Cardiac muscle cell (in vitro differentiated cells and primary cell): ENCODE measurements around the gene DDX6. TPM values are rescaled to one million over a fixed set of nuclear protein-coding genes. Genes with fewer than 3 reads are reported as not detected.
"Not testable (repeated sequence)": the region's sequence is repeated elsewhere in the genome, so short reads cannot be mapped to it uniquely, and the experiment has no call there.

Experiments used
- DNase-seq, 2 donors: peaks; one replicate each; pipeline versions ENCODE4 v3.0.0 to v3.0.0-alpha.2; 2010 to 2017; ENCODE audit warnings: low read depth in 1 of 2, low spot score in 1 of 2
- H3K27ac ChIP-seq: fragments of 200-600 bp; sonication (generic); 2 replicates; pipeline ENCODE4 v1.5.1; 2016
- H3K27me3 ChIP-seq: fragments of 200-600 bp; sonication (generic); 2 replicates; pipeline ENCODE4 v1.6.0; 2016; ENCODE audit warnings: control low read depth
- H3K36me3 ChIP-seq: fragments of 200-600 bp; sonication (generic); 2 replicates; pipeline ENCODE4 v1.5.1; 2016; ENCODE audit warnings: control low read depth
- H3K4me1 ChIP-seq: fragments of 200-600 bp; sonication (generic); 2 replicates; pipeline ENCODE4 v1.8.1; 2017; ENCODE audit warnings: low read depth, mild to moderate bottlenecking, mixed run types
- H3K4me3 ChIP-seq: fragments of 200-600 bp; sonication (generic); 2 replicates; pipeline ENCODE4 v1.5.1; 2016; ENCODE audit warnings: mild to moderate bottlenecking
- H3K9me3 ChIP-seq: fragments of 200-600 bp; sonication (generic); 2 replicates; pipeline ENCODE4 v1.5.1; 2017; ENCODE audit warnings: low read depth, mild to moderate bottlenecking, control low read depth
- polyA plus RNA-seq: library from polyadenylated mRNA; unstranded; fragments of >200 nt; fragmentation: Nextera tagmentation; extraction: Ambion mirVana; gene quantifications from 2 replicates; pipeline ENCODE4 v1.2.1, GENCODE V29; 2016
- total RNA-seq: library from RNA; depleted of rRNA; stranded (reverse); fragments of >200 nt; gene quantifications from 2 replicates; pipeline ENCODE4 v1.2.3, GENCODE V29; 2016
- TF ChIP-seq, protein P1 (sequence below): IDR thresholded peaks from 2 replicates; pipeline ENCODE4 v1.5.1; 2012; ENCODE audit warnings: low read depth, mild to moderate bottlenecking, low read length

Gene DDX6
- total and polyA plus RNA-seq, 2 experiments from 2014 or later = 27.4 to 113 TPM

DNA sequence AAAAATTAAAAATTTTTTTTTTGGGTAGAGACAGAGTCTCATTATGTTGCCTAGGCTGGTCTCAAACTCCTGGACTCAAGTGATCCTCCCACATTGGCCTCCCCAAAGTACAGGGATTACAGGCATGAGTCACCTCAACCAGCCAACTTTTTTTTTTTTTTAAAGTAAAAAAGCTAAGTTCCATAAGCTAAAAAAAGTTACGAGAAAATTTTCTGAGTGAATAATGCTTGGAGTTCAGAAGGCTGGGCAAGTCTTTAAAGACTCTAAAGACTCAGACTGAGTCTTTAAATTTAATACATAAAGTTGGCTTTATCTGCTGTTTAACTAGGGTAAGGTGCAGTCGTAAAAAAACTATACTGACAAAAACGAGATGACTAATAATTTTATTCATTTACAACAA is 5.6 kb downstream of the DDX6 start:
- Histone ChIP-seq H3K9me3 (no peaks in the 10 kb centered on the region), H3K4me1 (peaks cover 5% of the 10 kb centered on the region), H3K27ac (no peak overlapping the region), H3K27me3 (no peaks in the 10 kb centered on the region), H3K4me3 (no peak overlapping the region), H3K36me3 (peaks cover 32% of the 10 kb centered on the region)
- TF ChIP-seq, protein P1, sequence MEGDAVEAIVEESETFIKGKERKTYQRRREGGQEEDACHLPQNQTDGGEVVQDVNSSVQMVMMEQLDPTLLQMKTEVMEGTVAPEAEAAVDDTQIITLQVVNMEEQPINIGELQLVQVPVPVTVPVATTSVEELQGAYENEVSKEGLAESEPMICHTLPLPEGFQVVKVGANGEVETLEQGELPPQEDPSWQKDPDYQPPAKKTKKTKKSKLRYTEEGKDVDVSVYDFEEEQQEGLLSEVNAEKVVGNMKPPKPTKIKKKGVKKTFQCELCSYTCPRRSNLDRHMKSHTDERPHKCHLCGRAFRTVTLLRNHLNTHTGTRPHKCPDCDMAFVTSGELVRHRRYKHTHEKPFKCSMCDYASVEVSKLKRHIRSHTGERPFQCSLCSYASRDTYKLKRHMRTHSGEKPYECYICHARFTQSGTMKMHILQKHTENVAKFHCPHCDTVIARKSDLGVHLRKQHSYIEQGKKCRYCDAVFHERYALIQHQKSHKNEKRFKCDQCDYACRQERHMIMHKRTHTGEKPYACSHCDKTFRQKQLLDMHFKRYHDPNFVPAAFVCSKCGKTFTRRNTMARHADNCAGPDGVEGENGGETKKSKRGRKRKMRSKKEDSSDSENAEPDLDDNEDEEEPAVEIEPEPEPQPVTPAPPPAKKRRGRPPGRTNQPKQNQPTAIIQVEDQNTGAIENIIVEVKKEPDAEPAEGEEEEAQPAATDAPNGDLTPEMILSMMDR = no peak
- peak in 1 of 2 donors; percentile 33 for DNase-seq

DNA sequence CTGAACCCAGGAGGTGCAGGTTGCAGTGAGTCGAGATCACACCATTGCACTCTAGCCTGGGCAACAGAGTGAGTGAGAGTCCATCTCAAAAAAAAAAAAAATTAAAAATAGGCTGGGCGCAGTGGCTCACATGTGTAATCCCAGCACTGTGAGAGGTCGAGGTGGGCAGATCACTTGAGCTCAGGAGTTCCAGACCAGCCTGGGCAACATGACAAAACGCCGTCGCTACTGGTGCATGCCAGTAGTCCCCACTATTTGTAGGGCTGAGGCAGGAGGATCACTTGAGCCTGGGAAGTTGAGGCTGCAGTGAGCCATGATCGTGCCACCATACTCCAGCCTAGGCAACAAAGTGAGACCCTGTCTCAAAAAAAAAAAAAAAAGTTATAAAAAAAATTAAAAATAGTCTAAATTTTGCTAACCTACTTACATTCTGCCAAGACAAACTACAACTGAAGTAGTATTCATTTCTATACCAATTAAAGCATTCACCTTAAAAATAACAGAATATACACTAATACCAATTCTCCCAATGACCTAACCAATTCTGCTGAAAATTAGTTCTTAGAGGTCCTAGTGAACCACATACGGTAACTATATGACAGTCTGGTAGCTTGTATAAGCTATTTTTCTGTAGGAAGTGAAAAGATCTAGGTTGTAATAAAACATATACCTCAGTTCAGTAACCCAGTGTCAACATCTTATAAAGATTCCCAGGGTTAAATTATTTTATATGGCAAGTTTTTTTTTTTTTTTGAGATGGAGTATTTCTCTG is 7.1 kb downstream of the DDX6 start:
- TF ChIP-seq, protein P1 = no peak
- Histone ChIP-seq H3K9me3 (no peaks in the 10 kb centered on the region), H3K36me3 (peaks cover 43% of the 10 kb centered on the region), H3K27ac (no peak overlapping the region), H3K27me3 (no peaks in the 10 kb centered on the region), H3K4me1 (peaks cover 5% of the 10 kb centered on the region), H3K4me3 (no peak overlapping the region)
- no peak for DNase-seq

DNA sequence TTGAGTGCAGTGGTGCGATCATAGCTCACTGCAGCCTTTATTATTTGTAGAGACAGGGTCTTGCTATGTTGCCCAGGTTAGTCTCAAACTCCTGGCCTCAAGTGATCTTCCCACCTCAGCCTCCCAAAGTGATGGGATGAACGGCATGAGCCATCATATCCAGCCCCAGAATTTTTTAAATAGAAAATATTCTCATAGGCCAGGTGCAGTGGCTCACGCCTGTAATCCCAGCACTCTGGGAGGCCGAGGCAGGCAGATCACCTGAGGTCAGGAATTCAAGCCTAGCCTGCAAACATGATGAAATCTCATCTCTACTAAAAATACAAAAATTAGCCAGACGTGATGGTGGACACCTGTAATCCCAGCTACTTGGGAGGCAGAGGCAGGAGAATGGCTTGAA is 7.6 kb downstream of the DDX6 start:
- not testable (repeated sequence) for DNase-seq, H3K4me3 ChIP-seq, H3K9me3 ChIP-seq, H3K27me3 ChIP-seq, H3K27ac ChIP-seq, H3K4me1 ChIP-seq
- peaks cover 49% of the 10 kb centered on the region for H3K36me3 ChIP-seq

DNA sequence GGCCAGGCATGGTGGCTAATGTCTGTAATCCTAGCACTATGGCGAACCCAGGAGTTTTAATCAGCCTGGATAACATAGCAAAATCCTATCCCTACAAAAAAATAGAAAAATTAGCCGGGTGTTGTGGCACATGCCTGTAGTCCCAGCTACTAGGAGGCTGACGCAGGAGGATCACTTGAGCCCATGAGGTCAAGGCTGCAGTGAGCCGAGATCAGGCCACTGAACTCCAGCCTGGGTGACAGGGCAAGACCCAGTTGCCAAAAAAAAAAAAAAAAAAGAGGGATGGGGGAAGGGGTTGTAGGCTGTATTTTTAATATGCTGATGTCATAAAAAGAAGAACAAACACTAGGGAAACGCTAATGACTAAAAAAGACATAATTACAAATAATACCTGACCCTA is 12.1 kb downstream of the DDX6 start:
- H3K9me3 ChIP-seq = no peaks in the 10 kb centered on the region
- H3K4me3 ChIP-seq = no peak overlapping the region
- no peak for DNase-seq
- peaks cover 57% of the 10 kb centered on the region for H3K36me3 ChIP-seq
- TF ChIP-seq, protein P1 = no peak
- no peak overlapping the region for H3K27ac ChIP-seq
- H3K4me1 ChIP-seq = no peaks in the 10 kb centered on the region
- H3K27me3 ChIP-seq = no peaks in the 10 kb centered on the region

DNA sequence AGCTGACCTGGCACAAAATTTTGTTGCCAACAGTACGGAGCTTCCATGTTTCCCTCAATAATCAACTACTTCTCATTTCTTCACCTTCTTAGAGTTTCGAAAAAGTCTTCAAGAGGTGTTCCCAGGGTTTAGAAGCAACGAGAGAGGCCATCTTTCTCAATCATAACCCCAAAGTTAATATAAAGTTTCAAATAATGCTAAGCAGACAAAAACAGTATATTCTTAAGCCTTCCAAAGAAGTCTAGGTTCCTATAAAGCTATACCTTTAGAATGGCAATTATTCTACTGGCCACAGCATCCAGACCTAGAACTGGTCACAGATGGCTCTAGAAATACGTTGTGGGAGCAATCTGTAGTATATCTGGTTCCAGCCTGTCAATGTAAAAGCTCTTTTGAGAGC is 16.9 kb downstream of the DDX6 start:
- H3K9me3 ChIP-seq = no peaks in the 10 kb centered on the region
- no peak overlapping the region for H3K27ac ChIP-seq
- no peak overlapping the region for H3K4me3 ChIP-seq
- no peaks in the 10 kb centered on the region for H3K27me3 ChIP-seq
- H3K36me3 ChIP-seq = peaks cover 50% of the 10 kb centered on the region
- H3K4me1 ChIP-seq = peaks cover 5% of the 10 kb centered on the region
- TF ChIP-seq, protein P1 = no peak
- no peak for DNase-seq

DNA sequence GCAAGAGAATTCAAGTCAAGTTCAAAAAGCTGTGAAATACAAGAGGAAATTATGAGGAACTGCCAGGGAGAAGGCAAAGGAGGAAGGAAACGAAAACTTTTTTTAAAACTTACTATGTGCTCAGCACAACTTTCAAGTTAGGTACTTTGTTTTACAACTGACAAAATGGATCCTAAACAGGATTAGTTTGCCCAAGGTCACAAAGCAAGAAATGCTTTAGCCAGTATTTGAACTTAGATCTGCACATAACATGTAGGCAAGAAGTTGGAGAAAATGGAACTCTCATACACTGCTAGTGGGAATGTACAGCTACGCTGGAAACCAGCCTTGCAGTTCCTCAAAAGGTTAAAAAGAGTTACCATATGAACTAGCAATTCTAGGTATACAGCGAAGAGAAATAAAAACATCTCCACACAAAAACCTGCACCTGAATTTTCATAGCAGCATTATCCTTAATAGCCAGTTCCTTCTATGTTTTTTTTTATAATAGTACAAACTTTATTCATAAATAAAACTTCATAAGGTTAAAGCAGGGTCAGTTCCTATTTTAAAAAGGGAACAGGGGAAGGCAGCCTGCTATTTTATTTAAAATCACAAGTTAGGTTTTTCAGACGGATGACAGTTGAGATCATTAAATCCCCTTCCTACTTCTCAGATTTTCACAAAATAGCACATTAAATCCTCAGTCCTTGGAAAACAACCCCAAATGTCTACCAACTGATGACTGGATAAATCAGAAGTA is 19.2 kb downstream of the DDX6 start:
- Histone ChIP-seq H3K27ac (peak overlapping the region; percentile 44), H3K9me3 (no peaks in the 10 kb centered on the region), H3K4me3 (no peak overlapping the region), H3K27me3 (no peaks in the 10 kb centered on the region), H3K4me1 (peaks cover 8% of the 10 kb centered on the region), H3K36me3 (peaks cover 36% of the 10 kb centered on the region)
- DNase-seq = no peak
- TF ChIP-seq, protein P1 = no peak
